Sigmoid colon (tissue), 7 donors: ENCODE results near the gene GALNT18. TPM values are rescaled to one million over a fixed set of nuclear protein-coding genes. Genes with fewer than 3 reads are reported as not detected.

Source experiments
- DNase-seq: peaks from one replicate; pipeline ENCODE4 v3.0.0-alpha.2; 2019
- H3K27ac ChIP-seq, 4 donors: fragments of 200-600 bp; sonication (generic); one replicate each; pipeline ENCODE4 v1.5.1; 2016 to 2019; ENCODE audit warnings: mild to moderate bottlenecking in 1 of 4
- H3K27me3 ChIP-seq, 3 donors: fragments of 200-600 bp; sonication (generic); one replicate each; pipeline ENCODE4 v1.5.1; 2019; ENCODE audit warnings: mild to moderate bottlenecking in 1 of 3
- H3K36me3 ChIP-seq, 4 donors: fragments of 200-600 bp; sonication (generic); one replicate each; pipeline ENCODE4 v1.5.1; 2016 to 2019
- H3K4me1 ChIP-seq, 4 donors: fragments of 200-600 bp; sonication (generic); one replicate each; pipeline ENCODE4 v1.5.1; 2017 to 2019
- H3K4me3 ChIP-seq, 4 donors: fragments of 200-600 bp; sonication (generic); one replicate each; pipeline ENCODE4 v1.5.1; 2017 to 2019; ENCODE audit warnings: mild to moderate bottlenecking in 2 of 4, moderate library complexity in 1 of 4
- H3K9me3 ChIP-seq, 4 donors: fragments of 200-600 bp in 3 of 4; sonication (generic) in 3 of 4; one replicate each; pipeline versions ENCODE4 v1.5.1 to v1.6.1; 2013 to 2019
- EP300 ChIP-seq, 4 donors: sonication (generic); formaldehyde crosslinking; IDR thresholded peaks; one replicate each; pipeline ENCODE4 v1.6.1; 2017; ENCODE audit warnings: antibody characterized with exemption in 4 of 4
- POLR2A ChIP-seq, 2 donors: fragments of 450-650 bp; IDR thresholded peaks; one replicate each; pipeline ENCODE4 v1.6.1; 2016; ENCODE audit warnings: antibody characterized with exemption in 2 of 2, mild to moderate bottlenecking in 2 of 2, moderate library complexity in 2 of 2
- POLR2AphosphoS5 ChIP-seq, 4 donors: sonication (generic); formaldehyde crosslinking; IDR thresholded peaks; one replicate each; pipeline ENCODE4 v1.6.1; 2017; ENCODE audit warnings: antibody characterized with exemption in 4 of 4
- WGBS, 2 donors: extraction: QIAGEN DNeasy Blood & Tissue Kit; methylation state at CpG; one replicate each; pipeline ENCODE4 v1.1.7; 2013; 5-methylcytosine and 5-hydroxymethylcytosine counted together
- intact Hi-C: fragments of 100-400 bp; cut with DNase I; formaldehyde crosslinking; loops from one replicate; pipeline ENCODE4 v1.15.1; 2023
- polyA plus RNA-seq, 3 donors: library from polyadenylated mRNA; stranded (reverse); fragments of 200-250 nt; gene quantifications; one replicate each; pipeline ENCODE4 v1.2.3, GENCODE V29; 2013
- total RNA-seq, 4 donors: library from RNA; depleted of rRNA; stranded (reverse); fragments of >200 nt; gene quantifications; one replicate each; pipeline ENCODE4 v1.1.0, GENCODE V29; 2016
- TF ChIP-seq, protein P1 (sequence below), 4 experiments: fragments of 450-650 bp in 3 of 4; fragments of 200-600 bp in 1 of 4; IDR thresholded peaks; one replicate each; pipeline ENCODE4 v1.5.1; 2016 to 2019; ENCODE audit warnings: antibody characterized with exemption in 4 of 4, mild to moderate bottlenecking in 3 of 4, moderate library complexity in 2 of 4
- donor health status: healthy with polysubstance abuse.
- donor health status: Bipolar disorder and iron deficiency.
- donor health status: healthy.

GALNT18 gene
- total and polyA plus RNA-seq, 7 donors: 0.92 to 48.6 (median 34.9) TPM

DNA sequence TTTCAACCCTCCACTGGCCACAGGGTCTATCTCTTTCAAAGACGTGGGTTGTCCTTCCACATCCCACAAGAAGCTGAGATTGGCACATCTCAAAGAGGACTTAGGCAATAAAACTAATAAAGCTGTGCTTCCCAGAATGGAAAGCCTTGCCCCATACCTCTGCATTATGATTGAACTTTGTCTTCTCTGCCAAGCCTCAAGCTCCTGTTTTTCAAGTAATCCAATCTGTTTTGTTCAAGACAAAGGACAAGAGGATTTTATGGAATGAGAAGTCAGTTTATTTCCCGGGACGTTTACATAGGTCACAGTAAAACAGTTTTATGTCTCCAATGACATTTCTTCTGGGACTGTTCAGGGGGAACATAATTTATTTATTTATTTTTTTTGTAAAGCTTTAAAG is 108.4 kb downstream of the GALNT18 start:
- intact Hi-C loops: no loop called here
- Histone ChIP-seq H3K36me3 (no peaks in the 10 kb centered on the region), H3K27ac (peak overlapping the region in 1 of 4 donors; percentile 72), H3K4me3 (no peak overlapping the region), H3K4me1 (peaks cover 0 to 67% (median 50%) of the 10 kb centered on the region in 4 donors), H3K9me3 (no peaks in the 10 kb centered on the region), H3K27me3 (no peaks in the 10 kb centered on the region)
- no peak for DNase-seq
- TF ChIP-seq, protein P1, sequence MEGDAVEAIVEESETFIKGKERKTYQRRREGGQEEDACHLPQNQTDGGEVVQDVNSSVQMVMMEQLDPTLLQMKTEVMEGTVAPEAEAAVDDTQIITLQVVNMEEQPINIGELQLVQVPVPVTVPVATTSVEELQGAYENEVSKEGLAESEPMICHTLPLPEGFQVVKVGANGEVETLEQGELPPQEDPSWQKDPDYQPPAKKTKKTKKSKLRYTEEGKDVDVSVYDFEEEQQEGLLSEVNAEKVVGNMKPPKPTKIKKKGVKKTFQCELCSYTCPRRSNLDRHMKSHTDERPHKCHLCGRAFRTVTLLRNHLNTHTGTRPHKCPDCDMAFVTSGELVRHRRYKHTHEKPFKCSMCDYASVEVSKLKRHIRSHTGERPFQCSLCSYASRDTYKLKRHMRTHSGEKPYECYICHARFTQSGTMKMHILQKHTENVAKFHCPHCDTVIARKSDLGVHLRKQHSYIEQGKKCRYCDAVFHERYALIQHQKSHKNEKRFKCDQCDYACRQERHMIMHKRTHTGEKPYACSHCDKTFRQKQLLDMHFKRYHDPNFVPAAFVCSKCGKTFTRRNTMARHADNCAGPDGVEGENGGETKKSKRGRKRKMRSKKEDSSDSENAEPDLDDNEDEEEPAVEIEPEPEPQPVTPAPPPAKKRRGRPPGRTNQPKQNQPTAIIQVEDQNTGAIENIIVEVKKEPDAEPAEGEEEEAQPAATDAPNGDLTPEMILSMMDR (IDR thresholded peaks at IDR 0.05): no peak
- TF ChIP-seq EP300 (IDR thresholded peaks at IDR 0.05) (no peak), POLR2AphosphoS5 (IDR thresholded peaks at IDR 0.05) (no peak), POLR2A (IDR thresholded peaks at IDR 0.05) (no peak)
- 11 to 61% methylated on average over 3 of the region's 3 CpGs for WGBS, 2 donors

DNA sequence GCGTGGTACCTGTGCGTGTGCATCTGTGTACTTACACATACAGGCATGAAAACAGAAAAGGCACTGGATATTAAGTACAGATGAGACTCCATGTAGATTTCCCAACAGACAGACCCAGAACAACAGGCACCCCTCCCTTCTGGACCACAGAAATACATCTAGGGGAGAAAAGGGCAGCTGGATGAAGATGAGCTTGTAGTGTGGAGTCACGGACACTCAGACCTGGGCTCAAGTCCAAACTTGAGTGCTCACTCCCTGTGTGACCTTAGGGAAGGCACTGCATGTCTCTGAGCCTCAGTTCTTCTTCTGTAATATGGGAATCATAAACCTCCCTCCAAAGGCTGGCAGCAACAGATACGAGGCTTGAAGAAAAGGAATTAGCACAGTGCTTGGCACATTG is 108.9 kb downstream of the GALNT18 start:
- Histone ChIP-seq H3K27me3 (no peaks in the 10 kb centered on the region), H3K9me3 (no peaks in the 10 kb centered on the region), H3K27ac (peak overlapping the region in 1 of 4 donors; percentile 72), H3K4me3 (no peak overlapping the region), H3K4me1 (peaks cover 0 to 67% (median 50%) of the 10 kb centered on the region in 4 donors), H3K36me3 (no peaks in the 10 kb centered on the region)
- no peak for DNase-seq
- 56 to 79% methylated on average over 4 of the region's 4 CpGs for WGBS, 2 donors
- TF ChIP-seq POLR2AphosphoS5 (IDR thresholded peaks at IDR 0.05): no peak
- TF ChIP-seq POLR2A (IDR thresholded peaks at IDR 0.05): no peak
- TF ChIP-seq, protein P1 (IDR thresholded peaks at IDR 0.05): no peak
- no peak for TF ChIP-seq EP300 (IDR thresholded peaks at IDR 0.05)
- intact Hi-C loops: no loop called here

DNA sequence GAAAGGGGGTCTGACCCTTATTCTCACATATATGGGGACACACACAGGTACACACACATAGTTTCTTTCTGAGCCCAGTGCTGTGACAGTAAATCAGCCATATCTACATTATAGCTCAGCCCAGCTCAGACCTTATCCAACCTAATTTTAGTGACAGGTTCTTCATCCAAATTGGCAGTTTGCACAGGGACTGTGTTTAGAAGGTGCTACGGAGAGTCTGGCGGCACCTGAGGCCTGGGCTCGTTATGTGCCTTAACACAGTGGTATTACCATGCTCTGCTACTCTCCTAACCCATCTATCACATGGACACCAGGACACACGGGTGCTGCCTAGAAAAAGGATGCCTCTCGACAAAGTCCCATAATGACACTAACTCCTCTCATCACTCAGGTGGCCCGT is 109.3 kb downstream of the GALNT18 start:
- Histone ChIP-seq H3K27me3 (no peaks in the 10 kb centered on the region), H3K36me3 (no peaks in the 10 kb centered on the region), H3K27ac (peak overlapping the region in 2 of 4 donors; percentile 65 to 72), H3K9me3 (no peaks in the 10 kb centered on the region), H3K4me3 (no peak overlapping the region), H3K4me1 (peaks cover 0 to 63% (median 48%) of the 10 kb centered on the region in 4 donors)
- TF ChIP-seq POLR2AphosphoS5 (IDR thresholded peaks at IDR 0.05) (no peak), EP300 (IDR thresholded peaks at IDR 0.05) (no peak), POLR2A (IDR thresholded peaks at IDR 0.05) (no peak)
- TF ChIP-seq, protein P1 (IDR thresholded peaks at IDR 0.05): no peak
- no peak for DNase-seq
- intact Hi-C loops: no loop called here
- 88 to 95% methylated on average over 6 of the region's 6 CpGs for WGBS, 2 donors

DNA sequence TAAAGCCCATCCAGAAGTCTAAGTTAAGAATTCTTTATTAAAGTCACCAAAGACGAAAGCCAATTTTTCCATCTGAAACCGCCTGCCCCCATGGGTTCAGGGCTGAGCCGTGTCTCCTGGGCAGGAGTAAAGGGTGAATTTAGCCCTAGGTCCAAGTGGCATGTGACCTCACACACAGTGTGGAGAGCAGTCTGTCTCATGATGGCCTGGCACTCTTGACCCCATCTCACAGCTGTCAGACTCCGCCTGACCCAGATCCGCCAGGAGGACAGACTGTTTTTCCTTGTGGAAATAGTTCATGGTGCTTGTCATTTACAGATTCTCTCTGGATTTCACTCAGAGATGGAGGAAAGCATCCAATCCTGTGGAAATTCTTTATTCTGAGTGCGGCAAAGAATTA is 109.7 kb downstream of the GALNT18 start:
- no peaks in the 10 kb centered on the region for H3K36me3 ChIP-seq
- DNase-seq: no peak
- intact Hi-C loops: no loop called here
- TF ChIP-seq, protein P1 (IDR thresholded peaks at IDR 0.05): no peak
- TF ChIP-seq POLR2AphosphoS5 (IDR thresholded peaks at IDR 0.05) (no peak), EP300 (IDR thresholded peaks at IDR 0.05) (no peak), POLR2A (IDR thresholded peaks at IDR 0.05) (no peak)
- 96% methylated on average over 6 of the region's 6 CpGs for WGBS, 2 donors
- H3K27ac ChIP-seq: peak overlapping the region in 2 of 4 donors; percentile 65 to 72
- H3K9me3 ChIP-seq: no peaks in the 10 kb centered on the region
- H3K27me3 ChIP-seq: no peaks in the 10 kb centered on the region
- H3K4me3 ChIP-seq: no peak overlapping the region
- H3K4me1 ChIP-seq: peaks cover 0 to 59% (median 45%) of the 10 kb centered on the region in 4 donors

DNA sequence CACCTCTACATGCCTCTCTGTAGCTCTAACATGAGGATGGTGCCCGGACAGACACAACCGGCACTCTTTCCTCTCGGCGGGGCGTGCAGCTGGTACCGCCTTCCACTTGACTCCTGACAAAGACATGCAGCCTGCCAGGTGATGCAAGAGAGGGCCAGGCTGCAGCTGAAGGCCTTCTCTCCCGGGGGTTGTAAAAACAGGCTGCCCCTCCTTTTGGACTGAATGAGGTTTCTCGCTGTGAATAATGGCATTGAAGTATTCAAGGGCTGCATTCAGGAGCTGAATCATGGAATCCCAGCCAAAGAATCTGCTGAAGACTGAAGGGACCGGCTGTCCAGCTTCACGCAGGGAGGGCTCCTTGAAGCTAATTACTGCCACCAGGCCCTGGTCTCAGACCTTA is 110.9 kb downstream of the GALNT18 start:
- H3K27ac ChIP-seq: peak overlapping the region in 3 of 4 donors; percentile 16 to 72 (median 65)
- DNase-seq: peak; percentile 84
- 27 to 66% methylated on average over 10 of the region's 10 CpGs for WGBS, 2 donors

More for the DNA sequence above, 110.9 kb downstream of the GALNT18 start:
- H3K4me1 ChIP-seq: peaks cover 0 to 52% (median 42%) of the 10 kb centered on the region in 4 donors
- no peak overlapping the region for H3K4me3 ChIP-seq
- TF ChIP-seq EP300 (IDR thresholded peaks at IDR 0.05) (peak in 1 of 4 donors; percentile 8), POLR2AphosphoS5 (IDR thresholded peaks at IDR 0.05) (peak in 2 of 4 donors; percentile 14 to 26), POLR2A (IDR thresholded peaks at IDR 0.05) (no peak)
- intact Hi-C loops: no loop called here
- H3K36me3 ChIP-seq: no peaks in the 10 kb centered on the region
- H3K9me3 ChIP-seq: no peaks in the 10 kb centered on the region
- H3K27me3 ChIP-seq: no peaks in the 10 kb centered on the region
